CD4-positive, alpha-beta T cell treated with Interleukin-1 beta for 1 hour (primary cell): ENCODE results near the gene LRRD1.
"Not testable (repeated sequence)": the region's sequence is repeated elsewhere in the genome, so short reads cannot be mapped to it uniquely, and the experiment has no call there.

ENCODE experiments used
- DNase-seq, 2 donors: peaks; one replicate each; pipeline ENCODE4 v3.0.0-alpha.2; 2020 to 2022

Gene LRRD1

GRCh38 chr7:92137557-92137956 is 41.4 kb downstream of the LRRD1 start:
- no peak for DNase-seq

GRCh38 chr7:92135052-92135889 is 43.7 kb downstream of the LRRD1 start:
- no peak for DNase-seq

- DNase-seq: peak; percentile 91 to 95
Measured at GRCh38 chr7:92134271-92135051, 44.5 kb downstream of the LRRD1 start, which contains the start of gene CYP51A1. CYP51A1 (minus strand) TSS chr7:92134477; CDS start chr7:92134364, 113 bp downstream.

- DNase-seq: peak; percentile 73
Measured at GRCh38 chr7:92133737-92134270, 45.1 kb downstream of the LRRD1 start.

GRCh38 chr7:92133133-92133736 is 45.7 kb downstream of the LRRD1 start:
- DNase-seq: no peak

- DNase-seq: no peak
Measured at GRCh38 chr7:92131764-92132330, 47.1 kb downstream of the LRRD1 start.

- no peak for DNase-seq
Measured at GRCh38 chr7:92131093-92131492, 47.8 kb downstream of the LRRD1 start.

GRCh38 chr7:92121681-92122080 is 57.3 kb downstream of the LRRD1 start:
- no peak for DNase-seq

GRCh38 chr7:92119213-92119759 is 59.7 kb downstream of the LRRD1 start:
- DNase-seq: no peak

GRCh38 chr7:92116949-92117348 is 62.0 kb downstream of the LRRD1 start:
- no peak for DNase-seq

- DNase-seq: no peak
Measured at GRCh38 chr7:92115821-92116220, 63.1 kb downstream of the LRRD1 start.

- DNase-seq: no peak
Measured at GRCh38 chr7:92110857-92111256, 68.1 kb downstream of the LRRD1 start.

GRCh38 chr7:92108821-92109220 is 70.1 kb downstream of the LRRD1 start:
- no peak for DNase-seq

GRCh38 chr7:92102862-92103261 is 76.1 kb downstream of the LRRD1 start:
- DNase-seq: not testable (repeated sequence)

- no peak for DNase-seq
Measured at GRCh38 chr7:92100534-92100933, 78.4 kb downstream of the LRRD1 start.

GRCh38 chr7:92095380-92095779 is 83.6 kb downstream of the LRRD1 start:
- no peak for DNase-seq
